ENCODE results near the gene OPTC.

DNA sequence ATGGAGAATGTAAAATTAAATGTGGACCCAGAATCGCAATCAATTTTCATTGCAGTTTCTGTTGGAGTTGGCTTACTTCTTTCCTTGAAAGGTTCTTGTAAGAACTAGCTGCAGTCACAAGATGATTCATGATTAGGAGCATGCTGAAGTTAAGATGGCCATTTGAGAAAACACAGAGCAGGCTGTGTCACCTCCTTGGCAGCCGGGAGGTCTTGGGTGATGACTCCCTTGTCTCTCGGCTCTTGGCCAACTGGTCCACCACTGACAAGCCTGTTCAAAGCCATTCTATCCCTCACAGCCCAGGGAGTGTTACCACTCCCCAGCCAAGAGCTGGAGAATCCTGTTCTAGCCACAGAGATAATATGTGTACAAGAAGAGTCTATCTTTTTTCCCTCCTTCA lies 40.6 kb downstream of the OPTC start:
- TF ChIP-seq EZH2 (IDR thresholded peaks at IDR 0.05) (no peak), POLR2AphosphoS5 (IDR thresholded peaks at IDR 0.05; ENCODE audit: borderline replicate concordance, low read depth, low read length) (no peak), FOXP2 (optimal IDR thresholded peaks at IDR 0.05; ENCODE audit: control extremely low read depth, extremely low read length, insufficient read depth) (no peak)

Measured in SK-N-MC (cell line).